Iris pigment epithelial cell (primary cell): Measurements from ENCODE around the gene RABIF.

ENCODE experiments used
- DNase-seq: peaks from one replicate; pipeline ENCODE4 v3.0.0-alpha.2; 2011; ENCODE audit warnings: low read depth

The RABIF gene

DNA sequence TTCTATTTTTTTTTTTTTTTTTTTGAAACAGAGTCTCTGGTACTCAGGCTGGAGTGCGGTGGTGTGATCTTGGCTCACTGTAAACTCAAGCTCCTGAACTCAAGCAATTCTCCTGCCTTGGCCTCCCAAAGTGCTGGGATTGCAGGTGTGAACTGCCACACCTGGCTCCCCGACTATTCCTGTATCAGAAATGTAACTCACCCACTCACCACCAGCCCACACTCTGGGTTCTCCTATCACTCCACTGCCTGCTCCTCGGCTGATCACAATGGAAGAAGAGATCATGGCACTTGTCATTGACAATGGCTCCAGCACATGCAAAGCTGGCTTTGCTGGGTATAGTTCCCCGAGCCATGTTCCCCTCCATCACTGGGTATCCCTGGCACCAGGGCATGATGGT lies 15.9 kb downstream of the RABIF start:
- DNase-seq, result no peak

DNA sequence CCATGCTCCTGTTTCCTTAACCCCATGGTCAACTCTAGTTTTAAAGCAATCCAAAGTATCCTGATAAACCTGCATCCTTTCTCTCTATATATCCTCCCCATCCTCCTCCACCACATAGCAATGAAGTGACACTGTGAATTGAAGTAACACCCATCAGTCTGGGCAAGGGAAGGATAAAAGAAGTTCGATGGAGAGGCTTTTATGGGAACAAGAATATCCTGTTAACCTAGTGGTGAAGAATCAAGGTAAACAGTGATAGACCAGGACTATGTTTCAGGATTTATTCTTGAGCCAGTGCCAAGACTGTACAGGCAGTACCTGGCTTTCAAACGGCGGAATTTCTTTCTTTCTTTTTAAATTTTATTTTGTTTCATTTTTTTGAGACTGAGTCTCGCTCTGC lies 17.6 kb downstream of the RABIF start:
- DNase-seq, result no peak

DNA sequence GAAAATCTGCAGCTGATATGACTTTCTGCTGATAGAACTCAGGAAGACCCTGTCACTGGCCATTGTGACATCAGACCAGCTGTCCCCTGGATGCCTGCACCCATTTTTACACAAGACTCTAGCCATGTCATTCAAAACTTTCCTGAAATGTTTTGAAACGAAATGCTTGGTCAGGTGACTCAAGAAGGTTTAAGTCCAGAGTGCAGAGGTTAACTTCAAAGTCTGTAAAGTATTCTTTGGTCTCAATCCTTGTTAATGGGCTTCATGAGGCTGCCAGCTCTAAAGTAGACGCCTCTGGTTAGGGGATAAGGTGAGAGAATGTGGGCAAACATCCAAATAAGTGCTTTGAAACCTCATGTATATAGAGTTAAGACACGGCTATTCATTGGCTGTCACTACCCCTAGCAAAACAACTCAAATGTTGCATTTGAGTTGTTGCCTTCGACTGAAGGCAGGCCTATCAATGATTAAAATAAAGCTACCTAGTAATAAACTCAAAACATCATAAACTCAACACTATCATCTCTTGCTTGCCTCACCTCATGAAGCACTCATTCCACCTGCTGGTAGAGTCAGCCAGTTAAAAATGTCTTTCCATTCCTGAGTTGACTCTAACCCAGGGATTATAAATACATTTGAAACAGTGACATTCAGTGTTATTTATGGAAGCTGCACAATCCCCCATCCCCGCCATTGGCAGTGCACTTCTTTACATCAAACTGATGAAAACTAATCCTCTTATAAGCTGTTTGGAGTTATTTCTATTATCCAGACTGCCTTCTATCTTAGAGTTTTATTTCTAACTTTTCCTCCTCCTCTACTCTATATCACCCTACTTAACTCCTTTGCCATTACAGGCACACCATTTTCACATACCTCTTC lies 26.0 kb downstream of the RABIF start:
- DNase-seq, result no peak

DNA sequence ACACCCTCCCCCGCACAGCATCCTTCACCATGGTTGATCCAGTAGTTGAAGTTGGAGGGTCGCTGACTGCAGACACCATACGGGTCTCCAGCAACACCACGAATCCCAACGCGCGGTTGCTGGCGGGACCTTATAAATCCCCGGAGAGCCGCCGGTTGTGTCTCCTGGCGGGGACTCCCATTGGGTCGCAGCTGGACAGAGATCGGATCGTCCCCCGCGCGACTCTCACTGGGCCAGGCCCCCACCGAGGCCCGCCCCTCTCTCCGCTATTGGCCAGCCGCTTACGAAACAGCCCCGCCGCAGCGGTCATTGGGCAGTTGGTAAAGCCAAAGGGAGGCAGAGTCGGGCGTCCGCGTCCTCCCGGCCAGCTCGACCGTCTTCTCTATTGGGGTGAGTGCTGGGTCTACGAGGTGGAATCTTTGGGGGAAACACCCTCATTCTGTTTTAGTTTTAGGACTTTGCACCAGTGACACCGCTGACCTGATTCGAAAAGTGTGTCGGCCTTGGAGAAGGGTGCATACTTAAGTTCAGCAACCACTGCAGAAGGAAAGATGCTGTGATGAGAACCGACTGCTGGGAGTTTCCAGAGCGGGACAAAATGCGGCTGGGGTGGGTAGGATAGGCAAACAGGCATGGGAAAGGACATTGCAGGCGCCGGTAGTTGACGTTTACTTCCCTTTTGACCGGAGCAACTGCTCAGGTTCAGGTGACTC lies 27.4 kb downstream of the RABIF start:
- peak; percentile 94 for DNase-seq

DNA sequence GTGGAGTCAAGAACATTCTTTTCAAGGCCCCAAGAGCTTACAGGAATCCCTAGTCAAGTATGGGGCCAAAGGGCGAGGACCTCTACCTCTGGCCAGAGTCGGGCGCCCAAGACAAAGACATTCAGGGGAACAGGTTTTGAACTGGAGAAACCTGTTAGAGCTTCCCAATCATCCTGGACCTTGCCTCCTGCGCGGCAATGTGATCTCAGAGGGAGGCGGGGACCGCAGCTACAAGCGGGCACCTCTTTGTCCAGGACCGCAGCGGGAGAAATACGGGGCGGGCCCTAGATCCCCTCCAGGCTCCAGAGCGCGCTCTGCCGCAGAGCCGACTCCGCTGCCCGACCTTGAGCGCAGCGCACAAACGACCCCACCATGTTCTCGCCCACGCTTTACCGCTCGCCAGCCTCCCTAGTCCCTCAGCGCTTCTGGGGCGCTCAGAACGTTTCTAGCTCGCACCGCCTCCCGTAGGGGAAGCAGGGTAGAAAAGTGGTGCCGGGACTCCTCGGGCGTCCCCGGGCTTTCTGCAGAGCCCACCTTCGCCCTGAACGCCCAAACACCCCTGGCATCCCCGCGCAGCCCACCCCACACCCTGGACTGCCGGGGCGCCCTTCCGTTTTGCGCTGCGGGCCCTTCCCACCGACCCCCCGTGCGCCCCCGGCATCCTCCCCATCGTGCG lies 28.1 kb downstream of the RABIF start:
- DNase-seq, result peak; percentile 45

DNA sequence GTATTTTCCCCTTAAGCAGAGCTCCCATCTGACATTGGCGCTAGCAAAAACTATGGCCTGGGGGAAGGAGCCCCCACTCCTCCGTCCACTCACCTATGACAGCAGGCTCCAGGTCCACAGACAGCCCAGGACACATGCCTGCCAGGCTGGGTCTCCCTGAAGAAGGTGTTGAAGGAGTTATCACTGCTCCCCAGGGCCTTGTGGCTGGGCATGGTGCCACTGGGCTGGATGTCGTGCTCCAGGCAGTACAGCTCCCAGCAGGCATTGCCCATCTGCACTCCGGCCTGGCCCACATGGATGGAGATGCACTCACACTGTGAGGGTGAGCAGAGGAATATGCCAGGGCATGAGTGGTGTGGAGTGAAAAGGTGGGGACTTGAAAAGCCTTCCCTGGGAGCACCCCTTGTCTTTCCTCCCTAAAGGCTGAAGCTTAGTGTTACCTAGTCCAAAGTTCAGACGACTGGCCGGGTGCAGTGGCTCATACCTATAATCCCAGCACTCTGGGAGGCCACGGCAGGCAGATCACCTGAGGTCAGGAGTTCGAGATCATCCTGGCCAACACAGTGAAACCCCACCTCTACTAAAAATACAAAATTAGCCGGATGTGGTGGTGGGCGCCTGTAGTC lies 30.0 kb downstream of the RABIF start:
- DNase-seq, result no peak

DNA sequence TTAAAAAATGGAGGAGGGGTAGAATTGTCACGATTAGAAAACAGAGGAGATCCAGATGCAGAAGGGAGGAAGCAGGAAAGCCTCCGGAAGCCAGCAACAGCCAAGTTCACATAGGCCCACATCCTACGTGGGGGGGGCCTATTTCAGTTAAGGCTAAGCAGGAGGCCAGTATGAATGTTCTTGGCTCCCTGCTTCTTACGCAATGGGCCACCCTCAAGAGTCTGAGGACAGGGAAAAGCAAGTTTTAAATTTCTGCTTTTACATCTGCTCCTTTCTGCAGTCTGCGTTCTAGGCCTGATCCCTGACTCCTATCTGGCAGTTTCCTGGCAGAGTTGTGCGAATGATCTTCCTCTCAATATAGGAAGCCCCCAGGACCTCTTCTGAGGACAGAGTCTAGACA lies 30.6 kb downstream of the RABIF start:
- DNase-seq, result peak; percentile 82

DNA sequence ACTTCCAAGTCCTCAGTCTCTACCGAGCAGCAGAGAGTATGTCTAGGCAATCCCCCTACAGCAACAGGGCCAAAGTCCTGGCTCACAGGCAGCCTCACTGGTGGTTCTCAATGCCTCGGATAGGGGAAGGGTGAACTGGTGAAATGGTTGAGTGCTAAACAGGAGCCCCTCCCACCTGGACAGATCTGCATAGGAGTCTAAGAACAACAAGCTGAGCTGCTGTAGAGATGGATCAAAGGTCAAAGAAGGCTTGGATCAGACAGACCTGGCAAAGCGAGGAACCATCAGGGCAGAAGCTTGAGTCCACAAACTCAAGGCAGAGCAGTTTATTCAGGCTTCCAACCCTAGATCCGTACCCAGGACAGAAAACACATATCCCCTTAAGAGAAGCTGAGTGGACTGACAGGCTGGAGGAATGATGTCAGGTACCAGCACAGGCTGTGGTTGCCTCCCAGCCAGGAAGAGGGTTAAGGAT lies 31.8 kb downstream of the RABIF start:
- no peak for DNase-seq

DNA sequence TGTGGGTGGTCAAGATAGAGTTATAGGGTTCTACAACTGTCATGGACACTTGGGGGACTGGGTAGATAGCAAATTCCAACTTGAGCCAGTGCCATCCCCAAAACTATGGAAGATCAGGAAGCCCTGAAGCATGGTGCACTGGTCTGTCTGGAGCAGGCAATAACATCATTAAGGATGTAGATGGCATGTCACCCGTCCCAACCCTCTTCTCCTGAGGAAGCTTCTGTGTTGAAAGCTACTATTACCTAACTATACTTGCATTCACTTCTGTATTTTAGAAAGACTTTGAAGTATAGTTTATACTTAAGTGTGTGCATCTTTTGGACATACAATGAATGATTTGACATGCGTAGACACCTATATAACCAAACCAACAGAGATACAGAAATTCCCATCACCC lies 32.9 kb downstream of the RABIF start:
- no peak for DNase-seq

DNA sequence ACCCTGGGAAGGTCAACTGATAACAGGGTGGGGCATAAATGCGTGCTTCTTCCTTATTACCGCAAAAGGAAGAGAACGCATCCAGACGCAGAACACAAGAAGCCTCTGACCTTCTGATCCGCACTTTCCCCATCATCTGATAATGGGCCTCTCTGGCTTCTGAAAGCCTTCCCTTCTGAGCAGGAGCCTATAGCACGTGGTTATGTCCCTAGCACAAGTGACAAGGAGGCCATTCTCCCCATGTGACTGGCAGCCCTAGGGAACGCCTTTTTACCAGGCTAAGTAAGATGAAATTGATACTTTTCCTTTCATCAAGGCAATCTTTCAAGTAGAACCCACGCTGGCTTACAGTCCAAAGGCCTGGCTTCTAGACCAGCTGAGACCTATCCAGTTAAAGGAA lies 34.2 kb downstream of the RABIF start:
- no peak for DNase-seq

DNA sequence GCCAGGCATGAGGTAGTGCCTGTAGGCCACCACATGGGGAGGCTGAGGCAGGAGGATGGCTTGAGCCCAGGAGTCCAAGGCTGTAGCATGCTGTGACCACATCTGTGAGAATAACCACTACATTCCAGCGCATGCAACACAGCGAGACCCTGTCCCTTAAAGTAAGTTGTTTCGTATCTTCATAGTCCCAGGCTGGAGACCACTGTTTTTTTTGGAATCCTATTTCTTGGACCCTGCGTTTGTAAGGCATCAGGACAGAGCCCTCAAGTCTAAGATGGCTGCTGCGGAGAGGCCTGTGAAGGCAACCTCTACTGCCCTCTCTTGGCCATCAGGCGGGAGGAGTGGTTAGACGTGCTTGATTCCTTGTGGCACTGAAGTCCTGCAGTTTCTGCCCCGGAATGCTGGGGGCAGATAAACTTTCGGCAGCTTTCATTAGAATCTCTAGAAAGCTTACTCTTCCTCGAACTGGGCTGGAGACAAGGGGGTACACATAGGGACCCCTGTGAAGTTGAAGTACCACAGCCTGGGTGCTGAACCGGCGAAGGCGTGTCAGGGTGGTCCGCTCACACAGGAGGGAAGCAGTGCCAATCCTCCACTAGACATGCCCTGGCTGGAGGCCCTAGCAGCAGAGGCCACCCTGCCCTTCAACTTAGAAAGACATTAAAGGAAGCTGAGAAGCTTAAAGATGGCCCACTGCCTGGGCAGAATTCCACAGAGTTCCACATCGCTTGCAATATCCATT lies 36.6 kb downstream of the RABIF start:
- DNase-seq, result peak; percentile 76

DNA sequence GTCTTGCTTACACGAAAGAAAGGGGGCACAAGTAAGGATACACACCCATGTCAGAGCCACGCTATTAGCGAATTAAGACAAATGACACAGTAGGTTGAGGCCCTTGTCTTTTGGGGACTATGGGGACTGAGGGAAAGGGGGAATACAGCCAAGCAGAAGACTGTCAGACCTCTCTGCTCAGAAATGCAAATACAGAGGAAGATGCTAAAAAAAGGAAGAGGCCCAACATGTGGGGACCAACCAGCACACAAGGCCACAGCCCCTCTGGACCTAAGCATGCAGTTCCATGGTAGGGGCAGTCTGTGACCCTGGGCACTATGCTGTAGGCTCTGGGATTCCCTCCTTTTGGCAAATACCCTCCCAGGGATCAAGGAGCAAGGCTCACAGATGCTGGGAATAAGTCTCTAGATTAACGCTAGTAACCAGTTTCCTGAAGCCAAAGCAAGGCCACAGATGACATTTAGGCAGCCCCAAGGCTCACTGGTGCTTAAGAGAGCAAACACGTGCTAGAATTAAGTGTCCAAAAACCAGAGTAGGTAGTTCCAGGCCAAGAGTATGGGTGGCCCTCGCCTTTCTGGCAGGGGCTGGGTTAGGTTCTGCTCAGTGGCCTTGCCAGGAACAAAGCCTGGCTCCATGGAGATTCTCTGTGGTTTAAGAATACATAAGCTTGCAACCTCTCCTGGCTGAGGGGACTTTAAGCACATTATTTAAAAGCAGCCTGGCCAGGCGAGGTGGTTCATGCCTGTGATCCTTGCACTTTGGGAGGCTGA lies 38.2 kb downstream of the RABIF start:
- no peak for DNase-seq

DNA sequence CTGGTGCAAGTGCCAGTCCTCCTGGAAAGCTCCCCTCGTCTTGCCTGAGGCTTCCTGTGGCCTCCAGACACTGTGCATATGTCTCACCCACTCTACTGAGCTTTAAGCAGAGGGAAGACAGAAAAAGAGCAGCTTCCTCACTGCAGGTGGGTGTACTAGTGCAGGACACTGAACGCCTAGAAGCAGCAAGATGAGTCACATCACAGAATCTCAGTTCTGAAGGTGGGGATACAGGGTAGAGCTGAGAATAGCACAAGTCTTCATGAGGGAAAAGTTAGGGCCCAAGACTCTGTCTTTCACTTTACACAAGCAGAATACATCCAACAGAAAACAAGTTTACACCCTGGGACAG lies 40.8 kb downstream of the RABIF start:
- DNase-seq, result no peak

DNA sequence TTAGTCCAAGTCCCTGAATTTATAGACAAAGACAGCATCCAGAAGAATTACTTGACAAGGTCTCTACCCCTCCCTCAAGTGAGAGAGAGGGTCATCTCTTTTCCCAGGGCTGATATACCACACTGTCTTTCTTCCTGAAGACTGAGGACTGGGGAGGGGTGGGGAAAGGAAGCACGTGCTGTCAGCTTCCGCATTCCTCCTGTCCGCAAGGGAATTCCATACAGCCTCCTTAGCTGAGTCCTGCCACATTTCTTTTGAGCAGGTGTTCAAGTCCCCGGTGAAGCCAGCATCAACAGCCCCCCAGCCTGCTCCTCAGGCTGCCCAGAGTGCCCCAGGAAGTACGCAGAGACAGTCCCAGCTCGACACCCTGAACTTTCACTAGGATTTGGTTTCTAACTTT lies 44.0 kb downstream of the RABIF start:
- DNase-seq, result peak; percentile 34

DNA sequence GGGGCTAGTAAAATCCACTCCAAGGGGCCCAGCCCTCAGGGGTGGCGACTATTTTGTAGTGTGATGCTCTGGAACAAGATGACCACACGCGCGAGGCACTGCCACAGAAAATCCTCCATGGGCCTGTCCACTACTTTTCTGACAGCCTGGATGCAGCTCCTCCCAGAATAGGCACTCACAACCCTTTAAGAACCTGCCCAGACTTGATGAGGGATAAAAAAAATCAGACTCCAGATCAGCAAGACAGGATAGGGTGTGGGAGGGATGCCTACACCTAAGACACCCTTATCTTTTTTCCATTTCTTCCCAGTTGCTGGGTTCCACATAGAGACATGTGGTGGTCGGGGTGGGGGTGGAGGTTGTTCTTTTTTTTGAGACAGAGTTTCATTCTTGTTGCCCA lies 44.7 kb downstream of the RABIF start:
- no peak for DNase-seq

DNA sequence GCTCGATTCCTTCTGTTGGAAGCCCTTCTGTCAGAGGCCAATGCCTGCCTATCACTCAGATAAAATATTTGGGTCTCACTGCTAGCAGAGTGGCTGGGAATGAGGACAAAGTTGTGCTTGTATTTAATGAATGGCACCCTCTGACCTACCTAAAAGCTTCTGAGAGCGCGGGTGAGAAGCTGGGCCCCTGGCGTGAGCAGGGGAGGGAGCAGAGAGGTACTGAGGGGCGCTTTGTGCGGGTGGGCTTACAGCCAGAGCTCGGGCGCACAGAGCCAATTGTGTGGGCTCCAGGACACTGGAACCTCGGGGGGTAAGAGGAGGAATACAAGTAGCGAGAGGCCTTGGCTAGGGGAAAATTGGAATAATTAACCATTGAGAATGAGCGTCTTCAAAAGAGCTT lies 45.9 kb downstream of the RABIF start:
- DNase-seq, result no peak

DNA sequence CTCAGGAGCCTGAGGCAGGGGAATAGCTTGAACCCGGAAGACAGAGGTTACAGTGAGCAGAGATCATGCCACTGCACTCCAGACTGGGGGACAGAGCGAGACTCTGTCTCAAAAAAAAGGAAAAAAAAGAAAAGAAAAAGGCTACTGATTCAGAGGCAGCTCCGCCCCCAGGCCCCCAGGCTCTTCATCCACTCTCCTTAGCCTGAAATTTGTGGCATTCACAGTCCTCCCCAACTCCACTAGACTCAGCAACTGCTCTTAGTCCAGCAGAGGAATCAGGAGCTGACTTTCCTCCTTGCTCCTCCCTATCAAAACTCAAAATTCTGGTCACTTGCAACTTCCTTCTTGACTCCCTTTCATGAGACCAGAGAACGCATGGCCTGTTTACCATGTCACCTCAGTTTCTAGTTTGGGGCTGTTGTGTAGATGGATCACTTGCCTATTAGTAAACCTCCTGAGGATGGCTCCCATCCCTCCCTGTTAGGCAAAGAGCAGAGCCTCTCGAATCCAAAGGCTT lies 51.1 kb downstream of the RABIF start:
- DNase-seq, result no peak

DNA sequence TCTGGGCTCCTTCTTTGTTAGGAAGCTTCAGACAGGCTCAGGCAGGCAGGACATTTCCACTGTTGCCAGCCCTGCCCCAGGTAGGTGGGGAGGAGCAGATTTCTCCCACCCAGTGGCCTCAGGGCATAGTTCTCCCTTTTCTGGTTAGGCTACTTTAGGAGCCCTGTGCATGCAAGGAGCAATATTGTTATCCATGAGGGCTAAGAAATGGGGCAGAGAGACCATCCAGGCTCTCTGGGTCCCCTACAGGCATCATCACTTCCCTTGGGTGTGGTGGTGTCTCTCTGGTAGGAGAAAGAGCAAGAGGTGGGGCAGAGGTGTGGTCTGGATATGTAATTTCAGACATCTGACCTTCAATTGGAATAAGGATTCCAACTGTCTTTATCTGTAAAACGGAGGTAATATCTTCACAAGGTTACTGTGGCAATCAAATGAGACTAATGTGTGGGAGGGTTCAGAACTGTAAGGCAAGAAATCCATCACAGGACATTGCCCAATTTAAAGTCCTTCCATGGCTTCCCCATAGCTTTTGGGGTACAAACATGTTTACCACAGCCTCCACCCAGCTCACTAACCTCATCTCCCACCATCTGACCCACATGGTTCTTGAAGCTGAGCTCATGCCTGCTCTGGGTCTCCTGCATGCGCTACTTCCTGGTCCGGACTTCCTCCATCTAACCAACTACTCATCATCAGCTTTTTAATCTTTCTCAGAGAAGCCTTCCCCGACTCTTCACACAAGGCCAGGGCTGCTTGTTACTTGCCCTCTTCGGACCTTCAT lies 52.1 kb downstream of the RABIF start:
- no peak for DNase-seq

DNA sequence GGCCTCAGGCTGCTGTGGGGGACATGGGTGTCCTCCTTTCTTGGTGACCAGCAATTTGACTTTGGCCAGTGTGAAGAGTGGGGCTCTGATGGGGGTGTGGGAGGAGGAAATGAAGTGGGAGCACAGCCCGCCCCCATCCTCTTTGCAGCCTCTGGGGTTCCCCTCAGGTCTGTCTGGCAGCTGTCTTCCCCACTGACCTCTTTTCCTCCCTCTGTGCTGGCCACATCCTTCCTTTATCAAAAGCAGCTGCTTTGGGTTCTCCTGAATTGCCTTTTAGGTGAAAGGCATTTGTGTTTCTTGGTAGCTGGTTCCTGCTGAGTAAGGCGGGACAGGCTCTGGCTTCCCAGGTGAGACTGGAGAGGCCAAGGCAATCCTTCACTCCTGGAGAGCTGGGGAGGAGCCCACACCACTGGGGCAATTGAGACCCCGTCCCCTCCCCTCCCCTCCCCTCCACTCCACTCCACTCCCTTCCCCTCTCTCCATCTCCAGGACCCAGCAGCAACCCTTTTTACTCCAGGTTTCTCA lies 53.3 kb downstream of the RABIF start:
- DNase-seq, result peak; percentile 8
